ENCODE results near the gene DDAH1.

DDAH1 gene

DNA sequence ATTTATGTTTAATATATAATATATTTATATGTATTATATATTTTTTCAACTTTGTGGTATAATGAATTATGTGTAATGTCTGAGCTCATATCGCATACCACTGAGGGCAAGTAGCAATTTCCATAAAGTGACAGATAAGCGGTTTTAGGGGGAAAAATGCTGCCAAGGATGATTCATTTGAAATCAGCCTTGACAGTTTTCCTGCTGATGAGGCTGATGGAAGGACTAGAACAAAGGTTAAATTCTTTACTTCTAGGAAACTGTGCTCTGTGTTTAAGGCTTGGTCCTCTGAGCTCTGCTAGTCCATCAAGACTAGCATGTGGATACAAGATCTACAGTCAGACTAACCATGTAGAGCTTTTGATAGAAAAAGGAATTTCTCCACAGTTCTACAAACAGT lies 19.3 kb upstream of the DDAH1 start:
- TF ChIP-seq, protein P1, sequence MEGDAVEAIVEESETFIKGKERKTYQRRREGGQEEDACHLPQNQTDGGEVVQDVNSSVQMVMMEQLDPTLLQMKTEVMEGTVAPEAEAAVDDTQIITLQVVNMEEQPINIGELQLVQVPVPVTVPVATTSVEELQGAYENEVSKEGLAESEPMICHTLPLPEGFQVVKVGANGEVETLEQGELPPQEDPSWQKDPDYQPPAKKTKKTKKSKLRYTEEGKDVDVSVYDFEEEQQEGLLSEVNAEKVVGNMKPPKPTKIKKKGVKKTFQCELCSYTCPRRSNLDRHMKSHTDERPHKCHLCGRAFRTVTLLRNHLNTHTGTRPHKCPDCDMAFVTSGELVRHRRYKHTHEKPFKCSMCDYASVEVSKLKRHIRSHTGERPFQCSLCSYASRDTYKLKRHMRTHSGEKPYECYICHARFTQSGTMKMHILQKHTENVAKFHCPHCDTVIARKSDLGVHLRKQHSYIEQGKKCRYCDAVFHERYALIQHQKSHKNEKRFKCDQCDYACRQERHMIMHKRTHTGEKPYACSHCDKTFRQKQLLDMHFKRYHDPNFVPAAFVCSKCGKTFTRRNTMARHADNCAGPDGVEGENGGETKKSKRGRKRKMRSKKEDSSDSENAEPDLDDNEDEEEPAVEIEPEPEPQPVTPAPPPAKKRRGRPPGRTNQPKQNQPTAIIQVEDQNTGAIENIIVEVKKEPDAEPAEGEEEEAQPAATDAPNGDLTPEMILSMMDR (IDR thresholded peaks at IDR 0.05; ENCODE audit: extremely low read depth, missing control alignments) = no peak
- DNase-seq (ENCODE audit: low spot score) = no peak

DNA sequence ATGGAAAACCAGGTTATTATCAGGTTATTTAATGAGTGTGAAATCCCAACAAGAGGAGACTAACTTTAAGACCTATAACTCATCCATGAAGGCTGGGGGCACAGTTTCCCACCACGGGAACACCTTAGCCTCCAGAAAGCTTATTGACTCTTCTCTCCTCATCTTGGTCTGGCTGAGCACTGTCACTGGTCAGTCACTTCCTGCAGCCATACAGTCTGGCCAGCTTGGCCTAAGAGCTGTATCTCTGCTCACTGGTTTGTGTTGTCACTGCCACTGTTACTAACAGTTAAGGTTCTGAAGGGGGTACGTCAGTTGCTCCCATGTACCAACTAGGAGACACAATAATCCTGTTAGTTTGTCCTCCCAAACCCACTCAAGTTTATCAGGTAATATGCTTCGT lies 16.7 kb upstream of the DDAH1 start:
- TF ChIP-seq, protein P1 (IDR thresholded peaks at IDR 0.05; ENCODE audit: extremely low read depth, missing control alignments) = no peak
- no peak for DNase-seq (ENCODE audit: low spot score)

DNA sequence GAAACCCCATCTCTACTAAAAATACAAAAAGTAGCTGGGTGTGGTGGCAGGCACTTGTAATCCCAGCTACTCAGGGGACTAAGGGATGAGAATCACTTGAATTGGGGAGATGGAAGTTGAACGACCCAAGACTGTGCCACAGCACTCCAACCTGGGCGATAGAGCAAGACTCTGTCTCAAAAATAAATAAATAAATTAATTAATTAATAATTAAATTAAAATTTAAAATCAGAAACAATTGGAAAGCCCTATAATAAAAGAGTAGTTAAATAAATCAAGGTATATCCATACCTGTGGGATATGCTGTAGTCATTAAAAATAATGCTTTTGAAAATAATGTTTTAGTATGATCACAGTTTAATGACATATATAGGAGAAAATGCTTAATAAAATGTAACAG lies 15.6 kb upstream of the DDAH1 start:
- no peak for DNase-seq (ENCODE audit: low spot score)
- TF ChIP-seq, protein P1 (IDR thresholded peaks at IDR 0.05; ENCODE audit: extremely low read depth, missing control alignments) = no peak

DNA sequence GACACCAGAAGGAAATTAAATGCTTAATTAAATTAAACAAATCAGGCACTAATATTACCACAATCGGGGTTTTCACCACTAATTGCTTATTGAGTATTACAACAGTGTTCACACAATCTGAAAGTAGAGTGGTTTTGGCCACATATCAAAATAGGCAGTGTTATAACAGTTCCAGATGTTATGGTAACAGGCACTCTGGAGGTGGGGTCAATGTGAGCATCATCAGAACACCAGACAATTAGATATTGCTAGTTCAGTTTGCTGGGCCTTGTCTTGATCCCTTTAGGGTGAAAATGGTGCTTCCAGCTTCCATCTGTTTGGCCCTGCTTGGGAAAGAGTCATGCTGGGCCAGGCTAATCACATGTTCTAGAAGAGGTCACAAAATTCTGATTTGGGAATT lies 14.5 kb upstream of the DDAH1 start:
- no peak for DNase-seq (ENCODE audit: low spot score)
- TF ChIP-seq, protein P1 (IDR thresholded peaks at IDR 0.05; ENCODE audit: extremely low read depth, missing control alignments) = no peak

DNA sequence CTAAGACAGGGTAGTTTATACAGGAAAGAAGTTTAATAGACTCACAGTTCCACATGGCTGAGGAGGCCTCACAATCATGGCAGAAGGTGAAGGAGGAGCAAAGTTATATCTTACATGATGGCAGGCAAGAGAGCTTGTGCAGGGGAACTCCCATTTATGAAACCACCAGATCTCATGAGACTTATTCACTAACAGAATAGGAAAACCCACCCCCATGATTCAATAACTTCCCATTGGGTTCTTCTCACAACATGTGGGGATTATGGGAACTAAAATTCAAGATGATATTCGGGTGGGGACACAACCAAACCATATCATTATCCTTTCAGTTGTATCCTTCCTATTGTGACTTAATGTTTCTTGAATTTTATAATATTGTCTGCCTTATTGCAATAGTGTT lies 13.4 kb upstream of the DDAH1 start:
- TF ChIP-seq, protein P1 (IDR thresholded peaks at IDR 0.05; ENCODE audit: extremely low read depth, missing control alignments) = no peak
- DNase-seq (ENCODE audit: low spot score) = no peak

DNA sequence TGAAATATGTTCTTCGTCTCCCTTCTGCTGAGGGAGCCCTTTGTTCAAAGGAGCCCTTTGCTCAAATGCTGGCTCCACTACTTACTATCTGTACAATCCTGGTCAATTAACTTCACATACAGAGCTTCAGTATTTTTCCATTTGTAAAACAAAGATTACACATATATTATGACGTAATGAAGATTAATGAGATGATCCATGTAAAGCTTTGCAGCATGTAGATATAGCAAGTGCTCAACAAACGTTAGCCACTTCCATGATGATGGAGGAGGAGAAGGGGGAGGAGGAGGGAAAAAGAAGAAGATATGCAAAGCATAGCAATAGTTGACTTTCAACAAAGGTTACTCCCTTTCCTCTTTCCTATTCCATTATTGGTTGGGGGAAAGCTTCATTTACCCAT lies 10.1 kb upstream of the DDAH1 start:
- DNase-seq (ENCODE audit: low spot score) = no peak
- TF ChIP-seq, protein P1 (IDR thresholded peaks at IDR 0.05; ENCODE audit: extremely low read depth, missing control alignments) = no peak

- TF ChIP-seq, protein P1 (IDR thresholded peaks at IDR 0.05; ENCODE audit: extremely low read depth, missing control alignments) = no peak
- no peak for DNase-seq (ENCODE audit: low spot score)
Measured at GRCh38 chr1:85473390-85473789, 8.4 kb upstream of the DDAH1 start.

Measured in GM20000 (cell line).